SU-DHL-6 (cell line): ENCODE data around the gene RPS6KA2.

Source experiments
- H2AFZ ChIP-seq: fragments of 200-600 bp; sonication (generic); 2 replicates; pipeline ENCODE4 v1.6.1; 2014; ENCODE audit warnings: low read depth, mild to moderate bottlenecking, moderate library complexity, mixed read lengths, antibody characterized with exemption, low read length; ENCODE audit not compliant: severe bottlenecking
- H3F3A ChIP-seq: fragments of 200-600 bp; shearing (Covaris generic); 2 replicates; pipeline ENCODE4 v1.6.0; 2016; ENCODE audit warnings: antibody characterized with exemption, mild to moderate bottlenecking; ENCODE audit not compliant: insufficient read depth
- H3K27ac ChIP-seq: fragments of 200-600 bp; sonication (generic); 2 replicates; pipeline ENCODE4 v1.5.1; 2016; ENCODE audit warnings: low read depth, mild to moderate bottlenecking, low read length, moderate library complexity, mixed read lengths
- H3K27me3 ChIP-seq: fragments of 200-600 bp; sonication (generic), shearing (Covaris generic); 2 replicates; pipeline ENCODE4 v1.6.0; 2014; ENCODE audit warnings: mild to moderate bottlenecking, low read length
- H3K36me3 ChIP-seq: fragments of 200-600 bp; sonication (generic); 2 replicates; pipeline ENCODE4 v1.6.1; 2014; ENCODE audit warnings: mild to moderate bottlenecking, low read length, mixed read lengths
- H3K4me2 ChIP-seq: fragments of 300-600, 200-600 bp; shearing (Covaris generic), sonication (generic); 2 replicates; pipeline ENCODE4 v1.6.0; 2014; ENCODE audit warnings: low read length, low read depth, mild to moderate bottlenecking; ENCODE audit not compliant: poor library complexity, severe bottlenecking
- H3K4me3 ChIP-seq: fragments of 200-600 bp; sonication (generic); 2 replicates; pipeline ENCODE4 v1.5.1; 2014; ENCODE audit warnings: antibody characterized with exemption, low read length, mild to moderate bottlenecking, mixed read lengths; ENCODE audit not compliant: insufficient read depth, poor library complexity, severe bottlenecking
- H3K79me2 ChIP-seq: fragments of 200-600 bp; sonication (generic); 2 replicates; pipeline ENCODE4 v1.6.1; 2014; ENCODE audit warnings: mild to moderate bottlenecking, low read length, moderate library complexity; ENCODE audit not compliant: insufficient read depth
- H3K9ac ChIP-seq: fragments of 200-600 bp; sonication (generic); 2 replicates; pipeline ENCODE4 v1.7.0; 2014; ENCODE audit warnings: mild to moderate bottlenecking, low read length
- H3K9me2 ChIP-seq: fragments of 200-600 bp; sonication (generic); replicated peaks from 2 replicates; pipeline ENCODE4 v1.6.1; 2014; ENCODE audit warnings: low read length; ENCODE audit not compliant: insufficient read depth
- H3K9me3 ChIP-seq: fragments of 200-600 bp; sonication (generic); 2 replicates; pipeline ENCODE4 v1.6.1; 2014; ENCODE audit warnings: low read length, mixed read lengths; ENCODE audit not compliant: insufficient read depth
- H4K20me1 ChIP-seq: fragments of 200-600 bp; sonication (generic); 2 replicates; pipeline ENCODE4 v1.6.1; 2014; ENCODE audit warnings: low read depth, mild to moderate bottlenecking, antibody characterized with exemption, low read length, moderate library complexity, mixed read lengths
- CTCF ChIP-seq: fragments of 200-600 bp; sonication (generic); IDR thresholded peaks from one replicate; pipeline ENCODE4 v1.5.1; 2017; ENCODE audit warnings: antibody characterized with exemption, mild to moderate bottlenecking, low read length, moderate library complexity; ENCODE audit not compliant: insufficient read depth, poor library complexity, severe bottlenecking
- EZH2phosphoT487 ChIP-seq: fragments of 200-600 bp; sonication (generic), shearing (Covaris generic); conservative IDR thresholded peaks from 2 replicates; pipeline ENCODE4 v1.6.1; 2018; ENCODE audit warnings: mild to moderate bottlenecking, antibody characterized with exemption, low read length, moderate library complexity, mixed read lengths

Gene RPS6KA2

DNA sequence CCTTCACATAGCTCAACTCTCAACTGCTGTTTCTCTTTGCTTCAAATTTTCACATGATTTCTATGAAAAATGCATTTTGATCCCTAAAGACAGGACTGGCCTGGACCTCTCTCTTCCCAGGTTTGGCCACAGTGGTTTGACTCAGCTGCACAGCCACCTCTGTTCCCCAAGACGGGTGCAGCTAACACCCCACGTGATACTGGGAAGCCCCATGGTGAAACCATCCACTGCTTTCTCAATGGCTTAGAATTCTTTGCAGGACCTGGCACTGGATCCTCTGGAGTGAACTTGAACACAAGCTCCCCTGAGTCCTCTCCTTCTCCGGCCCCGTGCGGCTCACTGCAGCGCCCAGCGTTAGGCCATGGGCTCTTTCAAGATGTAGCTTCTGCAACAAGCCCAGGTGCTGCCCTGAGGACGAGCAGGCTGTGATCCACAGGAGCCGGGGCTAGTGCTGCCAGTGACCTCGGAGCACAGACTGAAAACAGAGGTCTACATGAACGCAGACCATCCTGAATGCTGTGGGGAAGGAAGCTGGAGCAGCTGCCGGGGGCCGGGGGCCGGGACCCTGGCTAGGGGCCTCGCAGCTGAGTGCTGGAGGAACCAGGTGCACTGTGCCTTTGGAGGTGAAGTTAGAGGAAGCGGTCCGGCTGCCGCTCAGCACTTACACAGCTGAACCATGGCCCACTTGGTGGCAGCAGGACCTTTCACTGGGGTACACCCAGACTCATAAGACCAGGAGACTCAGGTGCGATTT, 185.5 kb downstream of the RPS6KA2 start:
- no peaks in the 10 kb centered on the region for H3K36me3 ChIP-seq
- no peaks in the 10 kb centered on the region for H3K9me3 ChIP-seq
- H3K79me2 ChIP-seq: no peaks in the 10 kb centered on the region
- H3F3A ChIP-seq: no peaks in the 10 kb centered on the region
- TF ChIP-seq CTCF: no peak
- no peak for TF ChIP-seq EZH2phosphoT487
- no peaks in the 10 kb centered on the region for H3K9me2 ChIP-seq
- H3K4me2 ChIP-seq: no peak overlapping the region
- H3K27ac ChIP-seq: no peak overlapping the region
- no peak overlapping the region for H3K4me3 ChIP-seq
- H3K9ac ChIP-seq: no peak overlapping the region
- no peaks in the 10 kb centered on the region; the same call in 1 of the 2 replicates for H3K27me3 ChIP-seq
- no peaks in the 10 kb centered on the region for H4K20me1 ChIP-seq
- H2AFZ ChIP-seq: no peak overlapping the region

DNA sequence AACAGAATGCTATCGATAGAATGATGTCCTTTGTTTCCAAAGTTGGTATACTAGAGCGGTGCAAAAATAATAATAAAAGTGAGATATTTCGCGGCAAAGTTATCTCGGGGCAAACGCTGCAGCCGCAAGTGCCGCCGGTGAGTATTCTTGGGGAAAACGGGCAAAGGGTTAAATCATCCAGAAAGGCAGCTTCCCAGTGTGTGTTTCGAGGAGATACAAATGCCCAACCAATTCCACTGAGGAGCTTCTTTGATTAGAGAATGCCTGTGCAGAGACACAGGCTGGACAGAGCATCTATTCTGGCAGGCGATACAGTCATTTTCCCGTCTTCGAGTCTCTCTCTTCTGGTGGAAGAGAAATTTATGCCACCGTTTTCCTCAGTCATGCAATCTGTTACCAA, 186.3 kb downstream of the RPS6KA2 start:
- Histone ChIP-seq H2AFZ (no peak overlapping the region), H4K20me1 (no peaks in the 10 kb centered on the region), H3K9me3 (no peaks in the 10 kb centered on the region), H3K36me3 (no peaks in the 10 kb centered on the region), H3K27me3 (no peaks in the 10 kb centered on the region; the same call in 1 of the 2 replicates), H3K4me2 (no peak overlapping the region), H3K9ac (no peak overlapping the region), H3K79me2 (no peaks in the 10 kb centered on the region), H3K9me2 (no peaks in the 10 kb centered on the region), H3F3A (no peaks in the 10 kb centered on the region), H3K4me3 (no peak overlapping the region), H3K27ac (no peak overlapping the region)
- TF ChIP-seq EZH2phosphoT487 (no peak), CTCF (no peak)

DNA sequence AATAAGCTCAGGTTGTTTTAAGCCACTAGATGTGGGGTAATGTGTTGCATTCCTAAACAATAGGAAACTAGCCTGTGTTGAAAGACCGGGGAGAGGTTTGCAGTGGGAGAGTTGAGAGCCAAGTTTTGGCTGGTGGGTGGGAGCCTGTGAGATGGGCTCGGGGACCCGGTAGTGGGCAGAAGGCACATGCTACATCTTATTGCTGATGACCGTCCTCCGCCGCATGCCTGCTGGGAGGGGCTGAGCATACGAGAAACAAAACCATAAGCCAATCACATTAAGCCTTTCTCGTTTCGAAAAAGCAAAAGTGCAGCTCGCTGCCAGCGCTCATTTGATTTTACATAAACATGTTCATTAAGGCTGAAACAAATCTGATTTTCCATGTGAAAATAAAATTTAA, 186.9 kb downstream of the RPS6KA2 start:
- TF ChIP-seq CTCF (no peak), EZH2phosphoT487 (no peak)
- Histone ChIP-seq H3K27ac (no peak overlapping the region), H3K4me2 (no peak overlapping the region)

More for the DNA sequence above, 186.9 kb downstream of the RPS6KA2 start:
- Histone ChIP-seq H3K36me3 (no peaks in the 10 kb centered on the region), H3K9me2 (no peaks in the 10 kb centered on the region), H3K79me2 (no peaks in the 10 kb centered on the region), H2AFZ (no peak overlapping the region), H4K20me1 (no peaks in the 10 kb centered on the region), H3K9me3 (no peaks in the 10 kb centered on the region), H3K4me3 (no peak overlapping the region), H3F3A (no peaks in the 10 kb centered on the region), H3K27me3 (no peaks in the 10 kb centered on the region; the same call in 1 of the 2 replicates), H3K9ac (no peak overlapping the region)
